ENCODE measurements around the gene DDI2.

DNA sequence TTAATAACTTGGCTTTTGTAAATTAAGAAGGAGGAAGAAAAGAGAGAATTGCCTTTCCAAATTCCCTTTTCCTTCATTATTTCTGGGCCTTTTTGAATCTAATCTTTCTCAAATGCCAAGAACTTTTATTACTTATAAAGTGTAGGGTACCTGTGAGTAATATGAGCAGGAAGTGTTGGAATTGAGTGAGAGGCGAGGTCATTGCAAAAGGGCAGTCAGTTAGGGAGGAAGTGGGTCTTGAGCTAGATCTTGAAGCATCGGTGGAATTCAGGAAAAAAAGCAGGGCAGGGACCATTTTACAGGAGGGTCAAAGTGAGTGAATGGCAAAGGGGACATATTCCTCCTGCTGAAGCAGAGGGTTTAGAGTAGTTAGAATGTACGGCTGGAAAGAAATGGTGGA lies 23.4 kb downstream of the DDI2 start:
- TF ChIP-seq, protein P1, sequence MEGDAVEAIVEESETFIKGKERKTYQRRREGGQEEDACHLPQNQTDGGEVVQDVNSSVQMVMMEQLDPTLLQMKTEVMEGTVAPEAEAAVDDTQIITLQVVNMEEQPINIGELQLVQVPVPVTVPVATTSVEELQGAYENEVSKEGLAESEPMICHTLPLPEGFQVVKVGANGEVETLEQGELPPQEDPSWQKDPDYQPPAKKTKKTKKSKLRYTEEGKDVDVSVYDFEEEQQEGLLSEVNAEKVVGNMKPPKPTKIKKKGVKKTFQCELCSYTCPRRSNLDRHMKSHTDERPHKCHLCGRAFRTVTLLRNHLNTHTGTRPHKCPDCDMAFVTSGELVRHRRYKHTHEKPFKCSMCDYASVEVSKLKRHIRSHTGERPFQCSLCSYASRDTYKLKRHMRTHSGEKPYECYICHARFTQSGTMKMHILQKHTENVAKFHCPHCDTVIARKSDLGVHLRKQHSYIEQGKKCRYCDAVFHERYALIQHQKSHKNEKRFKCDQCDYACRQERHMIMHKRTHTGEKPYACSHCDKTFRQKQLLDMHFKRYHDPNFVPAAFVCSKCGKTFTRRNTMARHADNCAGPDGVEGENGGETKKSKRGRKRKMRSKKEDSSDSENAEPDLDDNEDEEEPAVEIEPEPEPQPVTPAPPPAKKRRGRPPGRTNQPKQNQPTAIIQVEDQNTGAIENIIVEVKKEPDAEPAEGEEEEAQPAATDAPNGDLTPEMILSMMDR (optimal IDR thresholded peaks at IDR 0.05 in 1 of 3, IDR thresholded peaks at IDR 0.05 in 1 of 3, conservative IDR thresholded peaks at IDR 0.05 in 1 of 3; ENCODE audit: extremely low read depth in 1 of 3, insufficient read depth in 2 of 3, low read length in 3 of 3): no peak
- TF ChIP-seq EZH2 (IDR thresholded peaks at IDR 0.05; ENCODE audit: low read length): no peak

Measured in keratinocyte (primary cell).